H1 (cell line): ENCODE measurements around the gene ZNRF3.
A peak's percentile ranks its signal among the peaks of the same experiment; 100 is the strongest.

Source experiments
- CREB1 ChIP-seq: IDR thresholded peaks from 2 replicates; pipeline ENCODE4 v1.6.1; 2012; ENCODE audit warnings: inconsistent platforms
- EZH2 ChIP-seq: fragments of 200-600 bp; sonication (generic); IDR thresholded peaks from 2 replicates; pipeline ENCODE4 v1.7.1; 2012; ENCODE audit warnings: low read depth, mild to moderate bottlenecking, moderate library complexity, low read length, inconsistent platforms; ENCODE audit not compliant: severe bottlenecking
- JUN ChIP-seq: IDR thresholded peaks from 2 replicates; pipeline ENCODE4 v1.6.1; 2011; ENCODE audit warnings: low read depth, mild to moderate bottlenecking, improper control_type of control experiment, low read length
- POLR2A ChIP-seq, 2 experiments: IDR thresholded peaks; 1 replicate in 1 of 2; 2 replicates in 1 of 2; pipeline ENCODE4 v1.6.1; 2011; ENCODE audit warnings: low read depth in 2 of 2, low read length in 2 of 2, mild to moderate bottlenecking in 2 of 2; ENCODE audit errors: control extremely low read depth in 1 of 2
- SP1 ChIP-seq: IDR thresholded peaks from 2 replicates; pipeline ENCODE4 v1.6.1; 2011; ENCODE audit warnings: low read depth, low read length
- SUZ12 ChIP-seq: fragments of 200-600 bp; sonication (generic); IDR thresholded peaks from 2 replicates; pipeline ENCODE4 v1.6.1; 2012; ENCODE audit warnings: mild to moderate bottlenecking, inconsistent platforms, low read length, moderate library complexity, mixed read lengths
- TEAD4 ChIP-seq: IDR thresholded peaks from 2 replicates; pipeline ENCODE4 v1.6.1; 2012; ENCODE audit warnings: low read depth, low read length, inconsistent platforms, mixed read lengths
- ZNF274 ChIP-seq: IDR thresholded peaks from 2 replicates; pipeline ENCODE4 v1.7.0; 2012; ENCODE audit warnings: low read length, borderline replicate concordance; ENCODE audit errors: extremely low read depth
- TF ChIP-seq, protein P1 (sequence below), 3 experiments: IDR thresholded peaks; 1 replicate in 2 of 3; 2 replicates in 1 of 3; pipeline versions ENCODE4 v1.5.1 to v1.6.1; 2011; ENCODE audit warnings: low read length in 3 of 3, mild to moderate bottlenecking in 3 of 3, inconsistent platforms in 2 of 3, low read depth in 1 of 3, moderate library complexity in 1 of 3; ENCODE audit not compliant: insufficient read depth in 1 of 3; ENCODE audit errors: control extremely low read depth in 1 of 3

DNA sequence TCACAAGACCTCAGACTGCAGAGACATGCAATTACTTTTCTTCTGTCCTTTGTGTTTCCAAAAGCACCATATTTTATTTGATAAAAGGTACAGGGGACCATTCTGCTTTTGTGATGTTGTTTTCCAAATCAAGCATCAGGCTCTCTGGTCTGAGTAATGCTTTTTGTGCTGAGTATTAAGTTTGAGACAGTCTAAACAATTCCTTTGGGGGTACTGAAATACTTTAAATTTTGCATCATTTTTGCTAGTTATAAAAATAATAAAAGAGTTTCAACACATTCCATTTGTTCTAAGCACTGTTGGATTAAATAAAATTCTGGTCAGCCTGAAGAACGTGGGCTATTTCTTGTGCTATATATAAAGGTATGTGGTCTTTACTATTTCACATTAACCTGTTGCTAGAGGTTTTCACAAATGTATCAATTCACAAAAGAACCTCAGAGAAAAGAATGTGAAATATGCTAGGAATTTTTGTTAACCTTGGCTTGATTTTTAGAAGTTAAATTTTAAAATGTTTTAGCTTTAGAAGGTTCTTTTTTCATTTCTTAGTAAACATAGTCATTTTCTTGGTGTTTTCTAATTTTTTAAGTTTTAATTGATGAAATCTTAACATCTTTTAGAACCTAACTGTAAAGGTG is 116.7 kb downstream of the ZNRF3 start:
- no peak for TF ChIP-seq CREB1
- TF ChIP-seq EZH2 = no peak
- TF ChIP-seq, protein P1, sequence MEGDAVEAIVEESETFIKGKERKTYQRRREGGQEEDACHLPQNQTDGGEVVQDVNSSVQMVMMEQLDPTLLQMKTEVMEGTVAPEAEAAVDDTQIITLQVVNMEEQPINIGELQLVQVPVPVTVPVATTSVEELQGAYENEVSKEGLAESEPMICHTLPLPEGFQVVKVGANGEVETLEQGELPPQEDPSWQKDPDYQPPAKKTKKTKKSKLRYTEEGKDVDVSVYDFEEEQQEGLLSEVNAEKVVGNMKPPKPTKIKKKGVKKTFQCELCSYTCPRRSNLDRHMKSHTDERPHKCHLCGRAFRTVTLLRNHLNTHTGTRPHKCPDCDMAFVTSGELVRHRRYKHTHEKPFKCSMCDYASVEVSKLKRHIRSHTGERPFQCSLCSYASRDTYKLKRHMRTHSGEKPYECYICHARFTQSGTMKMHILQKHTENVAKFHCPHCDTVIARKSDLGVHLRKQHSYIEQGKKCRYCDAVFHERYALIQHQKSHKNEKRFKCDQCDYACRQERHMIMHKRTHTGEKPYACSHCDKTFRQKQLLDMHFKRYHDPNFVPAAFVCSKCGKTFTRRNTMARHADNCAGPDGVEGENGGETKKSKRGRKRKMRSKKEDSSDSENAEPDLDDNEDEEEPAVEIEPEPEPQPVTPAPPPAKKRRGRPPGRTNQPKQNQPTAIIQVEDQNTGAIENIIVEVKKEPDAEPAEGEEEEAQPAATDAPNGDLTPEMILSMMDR (IDR thresholded peaks at IDR 0.05; ENCODE audit: control extremely low read depth in 1 of 3, insufficient read depth in 1 of 3, low read depth in 1 of 3, low read length in 3 of 3) = no peak
- no peak for TF ChIP-seq JUN
- peak; percentile 76 for TF ChIP-seq TEAD4
- TF ChIP-seq ZNF274 = no peak
- TF ChIP-seq SP1 = no peak
- TF ChIP-seq SUZ12 = no peak
- no peak for TF ChIP-seq POLR2A (IDR thresholded peaks at IDR 0.05; ENCODE audit: control extremely low read depth in 1 of 2, low read depth in 2 of 2, low read length in 2 of 2)
